Panc1 (cell line): ENCODE data around the gene LETM1. TPM values are rescaled to one million over a fixed set of nuclear protein-coding genes. Genes with fewer than 3 reads are reported as not detected.

Source experiments
- ATAC-seq: fragments of 200-7000 bp; cut with Tn5 transposase; 2 replicates; pipeline ENCODE4 v1.9.1; 2020; ENCODE audit warnings: mild to moderate bottlenecking, moderate library complexity
- BruUV-seq: library from RNA; stranded (reverse); fragments of 400-500 nt; replicated peaks from 2 replicates; lab custom pipeline; 2021; lab: Mats Ljungman, UMichigan
- CTCF ChIA-PET: fragments of 300-600 bp; sonication (Branson Sonifier 250); formaldehyde crosslinking; loops from one replicate; lab custom pipeline; 2022; ENCODE audit warnings: antibody characterized with exemption; lab: Charles Lee
- POLR2A ChIA-PET: fragments of 300-600 bp; sonication (Branson Sonifier 250); formaldehyde crosslinking; loops from one replicate; lab custom pipeline; 2022; ENCODE audit warnings: antibody characterized with exemption; lab: Charles Lee
- DNase-seq: peaks from one replicate; pipeline ENCODE4 v3.0.0-alpha.2; 2010; ENCODE audit warnings: low read depth, low spot score
- H3K27ac ChIP-seq: 2 replicates; pipeline ENCODE4 v1.5.1; 2011; ENCODE audit warnings: mild to moderate bottlenecking, low read length, inconsistent platforms
- H3K27me3 ChIP-seq: fragments of 200-500 bp; sonication (Bioruptor generic); 2 replicates; pipeline ENCODE4 v1.6.0; 2014; ENCODE audit warnings: low read length, inconsistent platforms; ENCODE audit not compliant: control insufficient read depth, insufficient read depth
- H3K36me3 ChIP-seq: fragments of 200-500 bp; sonication (Bioruptor generic); 2 replicates; pipeline ENCODE4 v1.5.1; 2014; ENCODE audit warnings: inconsistent platforms, mild to moderate bottlenecking, low read length, moderate library complexity; ENCODE audit not compliant: control insufficient read depth, insufficient read depth
- H3K4me1 ChIP-seq: 2 replicates; pipeline ENCODE4 v1.5.1; 2011; ENCODE audit warnings: inconsistent platforms, mild to moderate bottlenecking, low read length, moderate library complexity; ENCODE audit not compliant: control insufficient read depth, insufficient read depth
- H3K4me3 ChIP-seq, 2 experiments: 2 replicates each; pipeline ENCODE4 v1.5.1; 2011 to 2012; ENCODE audit warnings: low read depth in 2 of 2, low read length in 2 of 2, mild to moderate bottlenecking in 2 of 2, inconsistent platforms in 1 of 2, moderate library complexity in 1 of 2
- H3K9me3 ChIP-seq: fragments of 200-500 bp; sonication (Bioruptor generic); 2 replicates; pipeline ENCODE4 v1.5.1; 2014; ENCODE audit warnings: low read depth, mild to moderate bottlenecking, inconsistent platforms, low read length, moderate library complexity; ENCODE audit not compliant: control insufficient read depth, insufficient read depth
- POLR2AphosphoS5 ChIP-seq: IDR thresholded peaks from 2 replicates; pipeline ENCODE4 v1.6.1; 2012; ENCODE audit warnings: mild to moderate bottlenecking, low read depth, low read length, moderate library complexity
- SIN3A ChIP-seq: IDR thresholded peaks from 2 replicates; pipeline ENCODE4 v1.6.1; 2012; ENCODE audit warnings: low read depth, mild to moderate bottlenecking, low read length, moderate library complexity, borderline replicate concordance; ENCODE audit not compliant: insufficient read depth
- TCF7L2 ChIP-seq: IDR thresholded peaks from 2 replicates; pipeline ENCODE4 v1.6.1; 2011; ENCODE audit warnings: mild to moderate bottlenecking, low read depth, low read length, inconsistent platforms
- in situ Hi-C: cut with HindIII; loops from 2 replicates; pipeline ENCODE4 v1.10.0; 2016; ENCODE audit warnings: low sequenced_read_pairs, low pct_unique_long_range_greater_than_20kb
- intact Hi-C: fragments of 100-400 bp; cut with micrococcal nuclease; formaldehyde crosslinking; loops from one replicate; pipeline ENCODE4 v1.10.0; 2022; ENCODE audit not compliant: unreplicated experiment
- total RNA-seq: library from RNA; stranded (reverse); gene quantifications from one replicate; pipeline ENCODE4 v1.2.1, GENCODE V29; 2021; ENCODE audit not compliant: unreplicated experiment
- TF ChIP-seq, protein P1 (sequence below): fragments of 450-650 bp; IDR thresholded peaks from 2 replicates; pipeline ENCODE4 v1.5.1; 2017; ENCODE audit warnings: mild to moderate bottlenecking
- TF ChIP-seq, protein P2 (sequence below), 2 experiments: IDR thresholded peaks; 2 replicates each; pipeline ENCODE4 v1.6.1; 2011 to 2012; ENCODE audit warnings: low read depth in 2 of 2, control low read depth in 1 of 2, low read length in 1 of 2, mild to moderate bottlenecking in 1 of 2, moderate library complexity in 1 of 2; ENCODE audit not compliant: insufficient read depth in 1 of 2

LETM1 gene
- total RNA-seq, 1 experiment from 2014 or later, result 67.6 TPM

DNA sequence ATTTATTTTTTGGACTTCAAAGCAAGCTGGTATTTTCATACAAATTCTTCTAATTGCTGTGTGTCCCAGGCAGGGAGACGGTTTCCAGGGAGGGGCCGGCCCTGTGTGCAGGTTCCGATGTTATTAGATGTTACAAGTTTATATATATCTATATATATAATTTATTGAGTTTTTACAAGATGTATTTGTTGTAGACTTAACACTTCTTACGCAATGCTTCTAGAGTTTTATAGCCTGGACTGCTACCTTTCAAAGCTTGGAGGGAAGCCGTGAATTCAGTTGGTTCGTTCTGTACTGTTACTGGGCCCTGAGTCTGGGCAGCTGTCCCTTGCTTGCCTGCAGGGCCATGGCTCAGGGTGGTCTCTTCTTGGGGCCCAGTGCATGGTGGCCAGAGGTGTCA, 47.6 kb downstream of the LETM1 start:
- ChIA-PET CTCF (interaction anchor here (0.5 to 1.2 kb wide), 3 partner anchors 10 to 54 kb away, joined by 3 to 5 read pairs (median 4); no protein-coding TSS in a partner anchor), POLR2A (no interaction called here)
- Histone ChIP-seq H3K4me3 (no peak overlapping the region), H3K9me3 (no peaks in the 10 kb centered on the region), H3K36me3 (no peaks in the 10 kb centered on the region), H3K4me1 (no peaks in the 10 kb centered on the region), H3K27ac (no peak overlapping the region), H3K27me3 (no peaks in the 10 kb centered on the region)
- in situ Hi-C loops (no loop called here), intact Hi-C loops (no loop called here)
- no TSS peak for BruUV-seq
- TF ChIP-seq SIN3A (no peak), TCF7L2 (no peak), POLR2AphosphoS5 (no peak)
- TF ChIP-seq, protein P1, sequence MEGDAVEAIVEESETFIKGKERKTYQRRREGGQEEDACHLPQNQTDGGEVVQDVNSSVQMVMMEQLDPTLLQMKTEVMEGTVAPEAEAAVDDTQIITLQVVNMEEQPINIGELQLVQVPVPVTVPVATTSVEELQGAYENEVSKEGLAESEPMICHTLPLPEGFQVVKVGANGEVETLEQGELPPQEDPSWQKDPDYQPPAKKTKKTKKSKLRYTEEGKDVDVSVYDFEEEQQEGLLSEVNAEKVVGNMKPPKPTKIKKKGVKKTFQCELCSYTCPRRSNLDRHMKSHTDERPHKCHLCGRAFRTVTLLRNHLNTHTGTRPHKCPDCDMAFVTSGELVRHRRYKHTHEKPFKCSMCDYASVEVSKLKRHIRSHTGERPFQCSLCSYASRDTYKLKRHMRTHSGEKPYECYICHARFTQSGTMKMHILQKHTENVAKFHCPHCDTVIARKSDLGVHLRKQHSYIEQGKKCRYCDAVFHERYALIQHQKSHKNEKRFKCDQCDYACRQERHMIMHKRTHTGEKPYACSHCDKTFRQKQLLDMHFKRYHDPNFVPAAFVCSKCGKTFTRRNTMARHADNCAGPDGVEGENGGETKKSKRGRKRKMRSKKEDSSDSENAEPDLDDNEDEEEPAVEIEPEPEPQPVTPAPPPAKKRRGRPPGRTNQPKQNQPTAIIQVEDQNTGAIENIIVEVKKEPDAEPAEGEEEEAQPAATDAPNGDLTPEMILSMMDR, result no peak
- TF ChIP-seq, protein P2, sequence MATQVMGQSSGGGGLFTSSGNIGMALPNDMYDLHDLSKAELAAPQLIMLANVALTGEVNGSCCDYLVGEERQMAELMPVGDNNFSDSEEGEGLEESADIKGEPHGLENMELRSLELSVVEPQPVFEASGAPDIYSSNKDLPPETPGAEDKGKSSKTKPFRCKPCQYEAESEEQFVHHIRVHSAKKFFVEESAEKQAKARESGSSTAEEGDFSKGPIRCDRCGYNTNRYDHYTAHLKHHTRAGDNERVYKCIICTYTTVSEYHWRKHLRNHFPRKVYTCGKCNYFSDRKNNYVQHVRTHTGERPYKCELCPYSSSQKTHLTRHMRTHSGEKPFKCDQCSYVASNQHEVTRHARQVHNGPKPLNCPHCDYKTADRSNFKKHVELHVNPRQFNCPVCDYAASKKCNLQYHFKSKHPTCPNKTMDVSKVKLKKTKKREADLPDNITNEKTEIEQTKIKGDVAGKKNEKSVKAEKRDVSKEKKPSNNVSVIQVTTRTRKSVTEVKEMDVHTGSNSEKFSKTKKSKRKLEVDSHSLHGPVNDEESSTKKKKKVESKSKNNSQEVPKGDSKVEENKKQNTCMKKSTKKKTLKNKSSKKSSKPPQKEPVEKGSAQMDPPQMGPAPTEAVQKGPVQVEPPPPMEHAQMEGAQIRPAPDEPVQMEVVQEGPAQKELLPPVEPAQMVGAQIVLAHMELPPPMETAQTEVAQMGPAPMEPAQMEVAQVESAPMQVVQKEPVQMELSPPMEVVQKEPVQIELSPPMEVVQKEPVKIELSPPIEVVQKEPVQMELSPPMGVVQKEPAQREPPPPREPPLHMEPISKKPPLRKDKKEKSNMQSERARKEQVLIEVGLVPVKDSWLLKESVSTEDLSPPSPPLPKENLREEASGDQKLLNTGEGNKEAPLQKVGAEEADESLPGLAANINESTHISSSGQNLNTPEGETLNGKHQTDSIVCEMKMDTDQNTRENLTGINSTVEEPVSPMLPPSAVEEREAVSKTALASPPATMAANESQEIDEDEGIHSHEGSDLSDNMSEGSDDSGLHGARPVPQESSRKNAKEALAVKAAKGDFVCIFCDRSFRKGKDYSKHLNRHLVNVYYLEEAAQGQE (IDR thresholded peaks at IDR 0.05; ENCODE audit: insufficient read depth in 1 of 2, low read depth in 2 of 2, low read length in 1 of 2), result no peak
- DNase-seq (no peak), ATAC-seq (no peak)

DNA sequence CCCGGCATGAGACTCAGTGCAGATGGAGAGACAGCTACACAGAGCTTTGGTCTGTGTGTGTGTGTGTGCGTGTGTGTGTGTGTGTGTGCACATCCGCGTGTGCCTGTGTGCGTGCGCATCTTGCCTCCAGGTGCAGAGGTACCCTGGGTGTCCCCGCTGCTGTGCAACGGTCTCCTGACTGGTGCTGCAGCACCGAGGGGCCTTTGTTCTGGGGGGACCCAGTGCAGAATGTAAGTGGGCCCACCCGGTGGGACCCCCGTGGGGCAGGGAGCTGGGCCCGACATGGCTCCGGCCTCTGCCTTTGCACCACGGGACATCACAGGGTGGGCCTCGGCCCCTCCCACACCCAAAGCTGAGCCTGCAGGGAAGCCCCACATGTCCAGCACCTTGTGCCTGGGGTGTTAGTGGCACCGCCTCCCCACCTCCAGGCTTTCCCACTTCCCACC, 48.6 kb downstream of the LETM1 start:
- CTCF ChIA-PET, result no interaction called here
- TF ChIP-seq SIN3A (no peak), TCF7L2 (no peak), POLR2AphosphoS5 (no peak)
- TF ChIP-seq, protein P1, result no peak
- TF ChIP-seq, protein P2 (IDR thresholded peaks at IDR 0.05; ENCODE audit: insufficient read depth in 1 of 2, low read depth in 2 of 2, low read length in 1 of 2), result no peak
- intact Hi-C loops, result no loop called here
- ATAC-seq, result no peak
- no peak overlapping the region for H3K4me3 ChIP-seq
- in situ Hi-C loops, result no loop called here
- DNase-seq, result no peak
- BruUV-seq, result no TSS peak
- H3K36me3 ChIP-seq, result no peaks in the 10 kb centered on the region
- no peak overlapping the region for H3K27ac ChIP-seq
- H3K4me1 ChIP-seq, result no peaks in the 10 kb centered on the region
- POLR2A ChIA-PET, result interaction anchor here (0.7 kb wide), 1 partner anchor 64 kb away, joined by 6 read pairs; no protein-coding TSS in a partner anchor
- no peaks in the 10 kb centered on the region for H3K9me3 ChIP-seq
- no peaks in the 10 kb centered on the region for H3K27me3 ChIP-seq
